ENCODE results near the gene TUBA1B.

TUBA1B gene

DNA sequence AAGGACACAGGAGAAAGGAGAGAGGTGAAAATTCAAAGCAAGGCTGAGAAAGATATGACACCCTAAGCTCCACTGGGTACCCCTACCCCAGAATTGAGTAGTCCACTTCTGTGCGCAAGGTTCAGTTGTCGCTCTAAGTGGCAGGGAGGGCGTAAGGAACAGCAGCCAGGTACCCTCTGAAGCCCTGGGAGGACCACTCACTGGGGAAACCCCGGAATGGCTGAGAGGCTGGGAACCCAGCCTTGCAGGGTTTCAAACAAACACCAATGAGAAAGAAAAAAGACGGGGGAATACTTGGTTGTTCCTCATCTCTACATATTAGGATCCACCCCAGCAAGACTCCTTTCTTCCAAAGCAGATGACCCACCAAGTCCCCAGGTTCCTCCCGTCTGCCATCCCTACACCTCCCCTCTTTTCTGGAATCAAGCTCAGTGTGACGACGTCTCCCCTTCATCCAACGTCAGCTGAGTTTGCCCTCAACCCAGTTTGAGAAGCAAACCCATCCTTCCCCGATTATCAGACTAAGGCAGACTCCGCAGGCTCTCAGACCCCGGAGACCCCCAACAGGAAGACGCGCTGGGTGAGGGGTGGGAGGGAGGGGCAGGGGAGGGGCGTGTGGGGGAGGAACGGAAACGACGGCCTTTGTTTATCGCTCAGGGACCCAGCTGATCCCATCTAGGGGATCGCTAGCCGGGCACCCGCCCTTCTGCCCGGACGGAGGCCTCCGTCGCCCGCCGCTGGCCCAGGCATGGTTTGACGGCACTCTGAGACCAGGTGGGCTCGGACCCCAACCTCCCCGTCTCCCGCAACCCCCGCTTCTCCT is 21.3 kb downstream of the TUBA1B start:
- Histone ChIP-seq H2BK15ac (ENCODE audit: low read length) (no peak overlapping the region), H3K4me1 (ENCODE audit: control insufficient read depth in 2 of 2, insufficient read depth in 1 of 2, low read depth in 1 of 2, low read length in 2 of 2) (peaks cover 6 to 7% of the 10 kb centered on the region in 2 donors), H3K18ac (ENCODE audit: low read length) (peak overlapping the region; percentile 98), H3K9ac (ENCODE audit: low read depth, low read length, poor library complexity) (peak overlapping the region; percentile 96), H2AK5ac (ENCODE audit: low read depth, low read length) (peak overlapping the region; percentile 28), H2BK5ac (ENCODE audit: low read length) (peak overlapping the region; percentile 69), H3K27ac (replicated peaks; ENCODE audit: low read length) (peak overlapping the region; percentile 87), H4K8ac (ENCODE audit: low read depth, low read length) (no peak overlapping the region), H3K14ac (ENCODE audit: low read length) (peak overlapping the region; percentile 92), H3K27me3 (ENCODE audit: control insufficient read depth in 3 of 3, insufficient read depth in 3 of 3, low read depth in 1 of 3, low read length in 3 of 3) (no peaks in the 10 kb centered on the region), H3K4me2 (ENCODE audit: insufficient read depth, low read length, poor library complexity, severe bottlenecking) (peak overlapping the region; percentile 61), H3K4me3 (ENCODE audit: low read length in 2 of 2) (peak overlapping the region; percentile 91 to 98), H3K9me3 (replicated peaks in 1 of 2; ENCODE audit: control insufficient read depth in 2 of 2, insufficient read depth in 1 of 2, low read depth in 1 of 2, low read length in 2 of 2) (no peaks in the 10 kb centered on the region), H3K4ac (ENCODE audit: low read length) (no peak overlapping the region), H3K79me1 (ENCODE audit: low read depth, low read length) (peaks cover 4% of the 10 kb centered on the region), H3K36me3 (replicated peaks in 1 of 2; ENCODE audit: control insufficient read depth in 2 of 2, insufficient read depth in 2 of 2, low read length in 2 of 2) (peaks cover 11 to 33% of the 10 kb centered on the region in 2 donors), H4K91ac (ENCODE audit: low read depth, low read length, poor library complexity) (no peak overlapping the region), H2AFZ (ENCODE audit: low read length) (peak overlapping the region; percentile 89), H2BK120ac (ENCODE audit: low read depth, low read length) (no peak overlapping the region), H3K23ac (ENCODE audit: low read depth, low read length, poor library complexity) (peak overlapping the region; percentile 38), H2BK12ac (ENCODE audit: low read length) (no peak overlapping the region)
- no CpG with 5 or more reads among the region's 33 CpGs for WGBS, 2 donors (ENCODE audit: extremely low coverage in 2 of 2, insufficient read length in 2 of 2, insufficient replicate concordance in 1 of 2)
- DNase-seq (ENCODE audit: low spot score), result no peak

DNA sequence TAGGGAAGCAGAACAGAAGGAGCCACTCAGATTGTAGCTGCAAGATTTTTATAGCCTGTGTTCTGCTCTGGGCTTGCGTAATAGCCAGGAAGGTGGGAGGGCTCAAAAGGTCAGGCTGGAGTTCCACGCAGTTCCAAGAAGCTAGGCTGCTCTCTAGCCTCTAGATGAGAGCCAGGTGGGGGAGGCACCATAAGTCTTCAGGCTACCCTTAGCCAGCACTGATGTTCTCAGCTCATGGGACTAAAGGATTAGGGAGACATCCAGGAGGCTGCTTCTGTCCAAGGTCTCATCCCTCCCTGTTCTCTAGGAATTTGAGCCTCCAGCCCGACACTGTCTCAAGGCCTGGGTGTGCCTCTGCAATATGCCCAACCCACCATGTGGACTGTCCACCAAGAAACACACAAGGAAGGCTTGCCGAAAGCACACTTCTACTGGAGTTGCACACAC is 22.2 kb downstream of the TUBA1B start:
- H3K27ac ChIP-seq (replicated peaks; ENCODE audit: low read length), result no peak overlapping the region
- H3K4me3 ChIP-seq (ENCODE audit: low read length in 2 of 2), result peak overlapping the region in 1 of 2 donors; percentile 91
- peaks cover 16 to 41% of the 10 kb centered on the region in 2 donors for H3K36me3 ChIP-seq (replicated peaks in 1 of 2; ENCODE audit: control insufficient read depth in 2 of 2, insufficient read depth in 2 of 2, low read length in 2 of 2)
- no peaks in the 10 kb centered on the region for H3K9me3 ChIP-seq (replicated peaks in 1 of 2; ENCODE audit: control insufficient read depth in 2 of 2, insufficient read depth in 1 of 2, low read depth in 1 of 2, low read length in 2 of 2)
- DNase-seq (ENCODE audit: low spot score), result no peak
- H4K8ac ChIP-seq (ENCODE audit: low read depth, low read length), result no peak overlapping the region
- H3K79me1 ChIP-seq (ENCODE audit: low read depth, low read length), result peaks cover 4% of the 10 kb centered on the region
- no peaks in the 10 kb centered on the region for H3K27me3 ChIP-seq (ENCODE audit: control insufficient read depth in 3 of 3, insufficient read depth in 3 of 3, low read depth in 1 of 3, low read length in 3 of 3)
- H3K23ac ChIP-seq (ENCODE audit: low read depth, low read length, poor library complexity), result no peak overlapping the region
- H3K18ac ChIP-seq (ENCODE audit: low read length), result no peak overlapping the region
- H3K4ac ChIP-seq (ENCODE audit: low read length), result no peak overlapping the region
- WGBS, 2 donors (ENCODE audit: extremely low coverage in 2 of 2, insufficient read length in 2 of 2, insufficient replicate concordance in 1 of 2), result no CpG with 5 or more reads among the region's 4 CpGs
- H2BK12ac ChIP-seq (ENCODE audit: low read length), result no peak overlapping the region
- no peak overlapping the region for H2AK5ac ChIP-seq (ENCODE audit: low read depth, low read length)
- H2AFZ ChIP-seq (ENCODE audit: low read length), result no peak overlapping the region
- H2BK15ac ChIP-seq (ENCODE audit: low read length), result no peak overlapping the region
- H3K9ac ChIP-seq (ENCODE audit: low read depth, low read length, poor library complexity), result no peak overlapping the region
- no peak overlapping the region for H4K91ac ChIP-seq (ENCODE audit: low read depth, low read length, poor library complexity)
- H2BK5ac ChIP-seq (ENCODE audit: low read length), result no peak overlapping the region
- no peak overlapping the region for H3K14ac ChIP-seq (ENCODE audit: low read length)
- H3K4me1 ChIP-seq (ENCODE audit: control insufficient read depth in 2 of 2, insufficient read depth in 1 of 2, low read depth in 1 of 2, low read length in 2 of 2), result peaks cover 6 to 7% of the 10 kb centered on the region in 2 donors
- no peak overlapping the region for H3K4me2 ChIP-seq (ENCODE audit: insufficient read depth, low read length, poor library complexity, severe bottlenecking)
- no peak overlapping the region for H2BK120ac ChIP-seq (ENCODE audit: low read depth, low read length)

DNA sequence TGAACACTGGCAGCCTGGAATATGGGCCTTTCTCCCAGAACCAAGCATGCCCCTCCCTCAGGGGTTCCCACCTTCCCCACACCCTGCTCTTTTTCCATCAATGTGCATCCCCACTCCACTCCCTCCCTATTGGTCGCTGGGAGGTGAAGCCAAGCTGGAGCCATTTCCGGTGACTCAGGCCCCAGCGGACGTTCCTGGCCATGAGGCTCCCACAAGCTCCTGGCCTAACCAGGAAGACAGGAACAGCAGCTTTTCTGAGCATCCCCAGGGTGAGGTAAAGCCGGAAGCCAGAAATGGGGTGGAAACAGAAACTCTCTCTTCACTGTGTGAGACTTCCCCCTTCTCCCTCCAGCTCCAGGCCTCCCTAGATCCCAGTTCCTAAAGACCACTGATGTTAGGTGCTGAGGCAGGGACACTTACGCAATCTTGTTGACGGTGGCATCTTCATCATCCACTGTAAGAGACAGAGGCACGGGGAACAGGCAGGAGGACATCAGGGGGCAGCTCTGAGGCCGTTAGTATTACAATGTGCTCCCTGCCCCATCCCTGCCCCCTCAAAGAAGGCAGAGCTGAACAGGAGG is 25.6 kb downstream of the TUBA1B start:
- Histone ChIP-seq H4K8ac (ENCODE audit: low read depth, low read length) (no peak overlapping the region), H3K9ac (ENCODE audit: low read depth, low read length, poor library complexity) (no peak overlapping the region), H2AFZ (ENCODE audit: low read length) (no peak overlapping the region), H2BK5ac (ENCODE audit: low read length) (no peak overlapping the region), H2BK15ac (ENCODE audit: low read length) (no peak overlapping the region), H3K36me3 (replicated peaks in 1 of 2; ENCODE audit: control insufficient read depth in 2 of 2, insufficient read depth in 2 of 2, low read length in 2 of 2) (peaks cover 39 to 75% of the 10 kb centered on the region in 2 donors), H3K27me3 (ENCODE audit: control insufficient read depth in 3 of 3, insufficient read depth in 3 of 3, low read depth in 1 of 3, low read length in 3 of 3) (no peaks in the 10 kb centered on the region), H3K18ac (ENCODE audit: low read length) (no peak overlapping the region), H2AK5ac (ENCODE audit: low read depth, low read length) (no peak overlapping the region), H3K14ac (ENCODE audit: low read length) (no peak overlapping the region), H3K4me2 (ENCODE audit: insufficient read depth, low read length, poor library complexity, severe bottlenecking) (no peak overlapping the region), H3K4me1 (ENCODE audit: control insufficient read depth in 2 of 2, insufficient read depth in 1 of 2, low read depth in 1 of 2, low read length in 2 of 2) (peaks cover 6 to 7% of the 10 kb centered on the region in 2 donors), H2BK120ac (ENCODE audit: low read depth, low read length) (no peak overlapping the region), H3K4me3 (ENCODE audit: low read length in 2 of 2) (no peak overlapping the region), H3K9me3 (replicated peaks in 1 of 2; ENCODE audit: control insufficient read depth in 2 of 2, insufficient read depth in 1 of 2, low read depth in 1 of 2, low read length in 2 of 2) (no peaks in the 10 kb centered on the region), H4K91ac (ENCODE audit: low read depth, low read length, poor library complexity) (no peak overlapping the region), H3K27ac (replicated peaks; ENCODE audit: low read length) (no peak overlapping the region), H3K4ac (ENCODE audit: low read length) (no peak overlapping the region), H3K23ac (ENCODE audit: low read depth, low read length, poor library complexity) (no peak overlapping the region), H3K79me1 (ENCODE audit: low read depth, low read length) (peaks cover 4% of the 10 kb centered on the region), H2BK12ac (ENCODE audit: low read length) (no peak overlapping the region)
- no peak for DNase-seq (ENCODE audit: low spot score)
- no CpG with 5 or more reads among the region's 9 CpGs for WGBS, 2 donors (ENCODE audit: extremely low coverage in 2 of 2, insufficient read length in 2 of 2, insufficient replicate concordance in 1 of 2)

DNA sequence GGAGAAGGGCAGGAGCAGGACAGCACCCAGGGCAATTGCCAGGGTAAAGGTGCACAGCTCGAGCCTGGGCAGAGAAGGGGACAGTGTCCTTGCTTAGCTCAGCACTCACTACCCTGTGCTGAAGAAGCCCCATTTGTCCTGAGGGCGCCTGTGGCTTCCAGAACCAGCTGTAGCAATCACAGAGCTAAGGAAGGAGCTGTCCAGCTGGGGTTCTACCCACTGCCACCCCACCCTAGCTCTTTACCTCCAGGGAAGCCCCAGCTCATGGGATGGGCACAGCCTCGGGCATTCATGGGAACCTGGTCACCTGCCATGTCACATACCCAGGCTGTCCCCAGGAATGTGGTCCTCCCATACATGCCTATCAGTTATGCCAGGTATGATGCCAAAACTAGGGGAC is 26.4 kb downstream of the TUBA1B start:
- H3K4me2 ChIP-seq (ENCODE audit: insufficient read depth, low read length, poor library complexity, severe bottlenecking), result no peak overlapping the region
- no peak overlapping the region for H4K91ac ChIP-seq (ENCODE audit: low read depth, low read length, poor library complexity)
- no peak overlapping the region for H3K14ac ChIP-seq (ENCODE audit: low read length)
- no peak overlapping the region for H2BK120ac ChIP-seq (ENCODE audit: low read depth, low read length)
- H2BK12ac ChIP-seq (ENCODE audit: low read length), result no peak overlapping the region
- H3K27me3 ChIP-seq (ENCODE audit: control insufficient read depth in 3 of 3, insufficient read depth in 3 of 3, low read depth in 1 of 3, low read length in 3 of 3), result no peaks in the 10 kb centered on the region
- H3K4ac ChIP-seq (ENCODE audit: low read length), result no peak overlapping the region
- no peak overlapping the region for H3K4me3 ChIP-seq (ENCODE audit: low read length in 2 of 2)
- peaks cover 44 to 83% of the 10 kb centered on the region in 2 donors for H3K36me3 ChIP-seq (replicated peaks in 1 of 2; ENCODE audit: control insufficient read depth in 2 of 2, insufficient read depth in 2 of 2, low read length in 2 of 2)
- H2AK5ac ChIP-seq (ENCODE audit: low read depth, low read length), result no peak overlapping the region
- H4K8ac ChIP-seq (ENCODE audit: low read depth, low read length), result no peak overlapping the region
- no CpG with 5 or more reads among the region's 3 CpGs for WGBS, 2 donors (ENCODE audit: extremely low coverage in 2 of 2, insufficient read length in 2 of 2, insufficient replicate concordance in 1 of 2)
- no peak overlapping the region for H3K23ac ChIP-seq (ENCODE audit: low read depth, low read length, poor library complexity)
- H3K18ac ChIP-seq (ENCODE audit: low read length), result no peak overlapping the region
- no peak overlapping the region for H2AFZ ChIP-seq (ENCODE audit: low read length)
- H3K9me3 ChIP-seq (replicated peaks in 1 of 2; ENCODE audit: control insufficient read depth in 2 of 2, insufficient read depth in 1 of 2, low read depth in 1 of 2, low read length in 2 of 2), result no peaks in the 10 kb centered on the region
- H3K27ac ChIP-seq (replicated peaks; ENCODE audit: low read length), result no peak overlapping the region
- H3K9ac ChIP-seq (ENCODE audit: low read depth, low read length, poor library complexity), result no peak overlapping the region
- H3K4me1 ChIP-seq (ENCODE audit: control insufficient read depth in 2 of 2, insufficient read depth in 1 of 2, low read depth in 1 of 2, low read length in 2 of 2), result peaks cover 6 to 7% of the 10 kb centered on the region in 2 donors
- H3K79me1 ChIP-seq (ENCODE audit: low read depth, low read length), result no peaks in the 10 kb centered on the region
- no peak overlapping the region for H2BK5ac ChIP-seq (ENCODE audit: low read length)
- H2BK15ac ChIP-seq (ENCODE audit: low read length), result no peak overlapping the region
- DNase-seq (ENCODE audit: low spot score), result no peak
